ENCODE data around the gene CAPS. TPM values are rescaled to one million over a fixed set of nuclear protein-coding genes. Genes with fewer than 3 reads are reported as not detected.
A peak's percentile ranks its signal among the peaks of the same experiment; 100 is the strongest.

CAPS gene
- total RNA-seq, 1 experiment from 2014 or later = 2.3 TPM

GRCh38 chr19:5954293-5954692 lies 40.2 kb downstream of the CAPS start:
- Histone ChIP-seq H3K14ac (ENCODE audit: insufficient read depth, low read length) (no peak overlapping the region), H4K91ac (ENCODE audit: insufficient read length, low read depth, low read length) (no peak overlapping the region), H2AFZ (ENCODE audit: low read length) (no peak overlapping the region), H4K5ac (ENCODE audit: insufficient read length, low read depth, low read length) (no peak overlapping the region), H3K9me3 (ENCODE audit: control insufficient read depth, low read depth, low read length) (no peaks in the 10 kb centered on the region), H3K9ac (ENCODE audit: extremely low read depth, insufficient read length, low read length) (no peak overlapping the region), H3K18ac (ENCODE audit: insufficient read length, low read depth, low read length) (no peak overlapping the region), H3K4me1 (ENCODE audit: insufficient read depth, low read length) (peaks cover 34% of the 10 kb centered on the region), H2BK15ac (ENCODE audit: low read depth, low read length) (no peak overlapping the region), H3K79me1 (ENCODE audit: insufficient read depth, low read depth, low read length, poor library complexity, severe bottlenecking) (peaks cover 3% of the 10 kb centered on the region), H4K8ac (replicated peaks; ENCODE audit: insufficient read length, low read depth, low read length) (no peak overlapping the region), H3K79me2 (ENCODE audit: insufficient read depth, low read length) (peaks cover 18% of the 10 kb centered on the region; the same call in 1 of the 2 replicates), H2BK20ac (ENCODE audit: low read depth, low read length, poor library complexity, severe bottlenecking) (no peak overlapping the region), H3T11ph (ENCODE audit: low read length) (no peak overlapping the region), H2AK5ac (ENCODE audit: insufficient read length, low read length) (no peak overlapping the region), H2BK12ac (ENCODE audit: insufficient read length, low read depth, low read length) (no peak overlapping the region), H3K4ac (ENCODE audit: low read depth, low read length) (no peak overlapping the region), H3K23ac (ENCODE audit: insufficient read length, low read depth, low read length) (no peak overlapping the region), H2BK5ac (ENCODE audit: insufficient read length, low read length) (no peak overlapping the region), H2BK120ac (ENCODE audit: low read depth, low read length, poor library complexity, severe bottlenecking) (no peak overlapping the region), H3K27ac (ENCODE audit: insufficient read length, low read depth, low read length) (no peak overlapping the region), H3K56ac (ENCODE audit: insufficient read length, low read depth, low read length) (no peak overlapping the region), H3K27me3 (ENCODE audit: insufficient read depth, low read length) (no peaks in the 10 kb centered on the region), H3K4me2 (ENCODE audit: insufficient read depth, insufficient read length, low read length) (no peak overlapping the region), H4K20me1 (ENCODE audit: control insufficient read depth, insufficient read depth, insufficient read length) (no peaks in the 10 kb centered on the region), H3K23me2 (ENCODE audit: insufficient read length, low read depth, low read length, poor library complexity, severe bottlenecking) (no peaks in the 10 kb centered on the region)
- no CpG with 5 or more reads among the region's 6 CpGs for WGBS (ENCODE audit: extremely low coverage, insufficient read length, low lambda C conversion rate)
- TF ChIP-seq CTCF (conservative IDR thresholded peaks at IDR 0.05) = no peak
- Mint-ChIP-seq H3K4me3 (peak overlapping the region in 1 of 2 experiments; percentile 52; a peak in 2 of 5 replicates), H3K9me3 (no peaks in the 10 kb centered on the region), H3K27me3 (ENCODE audit: low read depth) (peaks cover 1% of the 10 kb centered on the region; the same call in 1 of the 2 replicates), H3K27ac (peak overlapping the region; percentile 59 to 90 (median 68); a peak in 6 of 7 replicates), H3K36me3 (ENCODE audit: insufficient read depth in 1 of 3, low read depth in 3 of 3) (peaks cover 0 to 13% (median 4%) of the 10 kb centered on the region in 3 experiments; a peak in 6 of 7 replicates), H3K4me1 (peaks cover 91 to 92% of the 10 kb centered on the region in 2 experiments)
- DNase-seq = no peak
